ENCODE data around the gene BMAL2.

DNA sequence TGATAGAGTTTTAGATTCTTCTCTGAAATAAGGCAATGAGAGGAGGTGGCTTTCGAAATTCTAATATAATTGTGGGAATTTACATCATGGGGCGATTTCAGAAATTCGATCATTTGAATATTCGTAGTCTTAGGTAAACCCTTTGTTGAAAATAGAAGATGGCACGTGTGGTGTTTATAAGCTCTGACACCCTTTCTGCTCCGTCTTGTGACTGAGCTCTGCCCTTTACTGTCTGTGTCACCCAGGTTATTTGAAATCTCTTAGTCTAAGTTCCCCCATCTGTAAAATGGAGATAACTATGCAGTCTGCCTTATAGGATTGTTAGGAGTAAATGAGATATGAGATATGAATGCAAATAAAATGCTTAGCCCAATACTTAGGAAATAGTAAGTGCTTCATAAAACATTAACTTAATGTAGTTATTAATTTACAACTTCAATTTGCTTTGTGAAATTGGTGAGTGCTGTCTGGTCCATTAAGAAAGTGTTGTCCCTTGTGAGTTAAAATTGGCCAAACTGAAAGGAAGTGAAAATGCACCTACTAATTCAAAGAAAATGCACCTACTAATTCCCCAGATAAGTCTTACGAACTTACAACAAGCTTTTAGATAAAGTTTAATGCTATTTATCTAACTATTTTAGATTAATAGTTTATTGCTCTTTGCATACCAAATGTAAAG, 1.5 kb downstream of the BMAL2 start:
- TF ChIP-seq POLR2A (IDR thresholded peaks at IDR 0.05) (no peak), POLR2AphosphoS5 (IDR thresholded peaks at IDR 0.05) (no peak)
- TF ChIP-seq, protein P1, sequence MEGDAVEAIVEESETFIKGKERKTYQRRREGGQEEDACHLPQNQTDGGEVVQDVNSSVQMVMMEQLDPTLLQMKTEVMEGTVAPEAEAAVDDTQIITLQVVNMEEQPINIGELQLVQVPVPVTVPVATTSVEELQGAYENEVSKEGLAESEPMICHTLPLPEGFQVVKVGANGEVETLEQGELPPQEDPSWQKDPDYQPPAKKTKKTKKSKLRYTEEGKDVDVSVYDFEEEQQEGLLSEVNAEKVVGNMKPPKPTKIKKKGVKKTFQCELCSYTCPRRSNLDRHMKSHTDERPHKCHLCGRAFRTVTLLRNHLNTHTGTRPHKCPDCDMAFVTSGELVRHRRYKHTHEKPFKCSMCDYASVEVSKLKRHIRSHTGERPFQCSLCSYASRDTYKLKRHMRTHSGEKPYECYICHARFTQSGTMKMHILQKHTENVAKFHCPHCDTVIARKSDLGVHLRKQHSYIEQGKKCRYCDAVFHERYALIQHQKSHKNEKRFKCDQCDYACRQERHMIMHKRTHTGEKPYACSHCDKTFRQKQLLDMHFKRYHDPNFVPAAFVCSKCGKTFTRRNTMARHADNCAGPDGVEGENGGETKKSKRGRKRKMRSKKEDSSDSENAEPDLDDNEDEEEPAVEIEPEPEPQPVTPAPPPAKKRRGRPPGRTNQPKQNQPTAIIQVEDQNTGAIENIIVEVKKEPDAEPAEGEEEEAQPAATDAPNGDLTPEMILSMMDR (IDR thresholded peaks at IDR 0.05) = no peak
